Lung (tissue), 12 donors: ENCODE data around the gene BIN2. TPM values are rescaled to one million over a fixed set of nuclear protein-coding genes. Genes with fewer than 3 reads are reported as not detected.
A peak's percentile ranks its signal among the peaks of the same experiment; 100 is the strongest.
"Not testable (repeated sequence)": the region's sequence is repeated elsewhere in the genome, so short reads cannot be mapped to it uniquely, and the experiment has no call there.

Experiments used
- ATAC-seq: fragments of 200-7000 bp; cut with Tn5 transposase; one replicate; pipeline ENCODE4 v1.9.1; 2020; ENCODE audit warnings: moderate number of reproducible peaks; ENCODE audit not compliant: insufficient read depth, low FRiP score
- DNase-seq, 3 donors: peaks; one replicate each; pipeline ENCODE4 v3.0.0-alpha.2; 2013 to 2017
- H3K27ac ChIP-seq, 2 donors: one replicate each; pipeline ENCODE4 v1.5.1; 2013; ENCODE audit warnings: mild to moderate bottlenecking in 2 of 2, moderate library complexity in 2 of 2, control low read depth in 1 of 2, inconsistent platforms in 1 of 2, low read depth in 1 of 2, low read length in 1 of 2
- H3K27me3 ChIP-seq, 3 donors: one replicate each; pipeline ENCODE4 v1.5.1; 2013; ENCODE audit warnings: low read length in 2 of 3; ENCODE audit not compliant: control insufficient read depth in 3 of 3, insufficient read depth in 3 of 3
- H3K36me3 ChIP-seq, 4 donors: one replicate each; pipeline ENCODE4 v1.5.1; 2013; ENCODE audit warnings: low read length in 4 of 4, mild to moderate bottlenecking in 1 of 4, moderate library complexity in 1 of 4; ENCODE audit not compliant: control insufficient read depth in 4 of 4, insufficient read depth in 4 of 4
- H3K4me1 ChIP-seq, 5 donors: one replicate each; pipeline ENCODE4 v1.5.1; 2013; ENCODE audit warnings: low read length in 5 of 5, mild to moderate bottlenecking in 2 of 5, moderate library complexity in 1 of 5; ENCODE audit not compliant: control insufficient read depth in 5 of 5, insufficient read depth in 5 of 5
- H3K4me3 ChIP-seq: one replicate; pipeline ENCODE4 v1.5.1; 2013; ENCODE audit warnings: mild to moderate bottlenecking, control low read depth, moderate library complexity
- H3K9ac ChIP-seq, 2 donors: one replicate each; pipeline ENCODE4 v1.5.1; 2013; ENCODE audit warnings: low read length in 2 of 2, control low read depth in 1 of 2; ENCODE audit not compliant: insufficient read depth in 1 of 2
- H3K9me3 ChIP-seq, 4 donors: one replicate each; pipeline ENCODE4 v1.5.1; 2013; ENCODE audit warnings: low read length in 3 of 4, mild to moderate bottlenecking in 1 of 4, moderate library complexity in 1 of 4; ENCODE audit not compliant: control insufficient read depth in 4 of 4, insufficient read depth in 3 of 4
- WGBS, 2 donors: extraction: QIAGEN DNeasy Blood & Tissue Kit; methylation state at CpG; one replicate each; pipeline ENCODE4 v1.1.7; 2013; 5-methylcytosine and 5-hydroxymethylcytosine counted together
- polyA plus RNA-seq, 2 donors: library from polyadenylated mRNA; stranded (reverse); fragments of 200-250 nt; gene quantifications; one replicate each; pipeline ENCODE4 v1.2.1, GENCODE V29; 2013
- total RNA-seq, 2 donors: library from RNA; depleted of rRNA in 1 of 2; stranded (reverse); fragments of >200 nt in 1 of 2; gene quantifications; one replicate each; pipeline ENCODE4 v1.2.1, GENCODE V29; 2014 to 2021
- TF ChIP-seq, protein P1 (sequence below): IDR thresholded peaks from 2 replicates; pipeline ENCODE4 v1.5.1; 2012; ENCODE audit warnings: mild to moderate bottlenecking; ENCODE audit errors: control extremely low read depth, extremely low read depth
- donor health status: control.
- donor health status: control.
- donor health status: Bipolar disorder and iron deficiency.
- donor health status: healthy.
- donor health status: DM: yes; HTN: yes; CAD: no.

The BIN2 gene
- total and polyA plus RNA-seq, 4 donors: 12.0 to 54.5 (median 18.1) TPM

DNA sequence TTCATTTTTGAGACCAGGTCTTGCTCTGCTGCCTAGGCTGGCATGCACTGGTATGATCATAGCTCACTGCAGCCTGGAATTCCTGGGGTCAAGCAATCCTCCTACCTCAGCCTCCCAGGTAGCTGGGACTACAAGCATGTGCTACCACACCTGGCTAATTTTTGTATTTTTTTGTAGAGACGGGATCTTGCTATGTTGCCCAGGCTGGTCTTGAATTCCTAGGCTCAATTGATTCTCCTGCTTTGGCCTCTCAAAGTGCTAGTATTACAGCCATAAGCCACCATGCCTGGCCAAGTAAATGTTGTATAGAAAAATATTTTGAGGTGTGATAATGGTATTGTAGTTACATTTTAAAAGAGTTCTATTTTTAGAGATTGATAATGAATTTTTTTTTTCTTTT lies 12.6 kb downstream of the BIN2 start:
- Histone ChIP-seq H3K9ac (no peak overlapping the region), H3K9me3 (no peaks in the 10 kb centered on the region), H3K27me3 (no peaks in the 10 kb centered on the region), H3K4me3 (no peak overlapping the region), H3K36me3 (no peaks in the 10 kb centered on the region), H3K4me1 (no peaks in the 10 kb centered on the region), H3K27ac (no peak overlapping the region)
- DNase-seq (no peak), ATAC-seq (no peak)
- TF ChIP-seq, protein P1, sequence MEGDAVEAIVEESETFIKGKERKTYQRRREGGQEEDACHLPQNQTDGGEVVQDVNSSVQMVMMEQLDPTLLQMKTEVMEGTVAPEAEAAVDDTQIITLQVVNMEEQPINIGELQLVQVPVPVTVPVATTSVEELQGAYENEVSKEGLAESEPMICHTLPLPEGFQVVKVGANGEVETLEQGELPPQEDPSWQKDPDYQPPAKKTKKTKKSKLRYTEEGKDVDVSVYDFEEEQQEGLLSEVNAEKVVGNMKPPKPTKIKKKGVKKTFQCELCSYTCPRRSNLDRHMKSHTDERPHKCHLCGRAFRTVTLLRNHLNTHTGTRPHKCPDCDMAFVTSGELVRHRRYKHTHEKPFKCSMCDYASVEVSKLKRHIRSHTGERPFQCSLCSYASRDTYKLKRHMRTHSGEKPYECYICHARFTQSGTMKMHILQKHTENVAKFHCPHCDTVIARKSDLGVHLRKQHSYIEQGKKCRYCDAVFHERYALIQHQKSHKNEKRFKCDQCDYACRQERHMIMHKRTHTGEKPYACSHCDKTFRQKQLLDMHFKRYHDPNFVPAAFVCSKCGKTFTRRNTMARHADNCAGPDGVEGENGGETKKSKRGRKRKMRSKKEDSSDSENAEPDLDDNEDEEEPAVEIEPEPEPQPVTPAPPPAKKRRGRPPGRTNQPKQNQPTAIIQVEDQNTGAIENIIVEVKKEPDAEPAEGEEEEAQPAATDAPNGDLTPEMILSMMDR: no peak
- 88 to 96% methylated on average over 1 of the region's 1 CpG for WGBS, 2 donors

DNA sequence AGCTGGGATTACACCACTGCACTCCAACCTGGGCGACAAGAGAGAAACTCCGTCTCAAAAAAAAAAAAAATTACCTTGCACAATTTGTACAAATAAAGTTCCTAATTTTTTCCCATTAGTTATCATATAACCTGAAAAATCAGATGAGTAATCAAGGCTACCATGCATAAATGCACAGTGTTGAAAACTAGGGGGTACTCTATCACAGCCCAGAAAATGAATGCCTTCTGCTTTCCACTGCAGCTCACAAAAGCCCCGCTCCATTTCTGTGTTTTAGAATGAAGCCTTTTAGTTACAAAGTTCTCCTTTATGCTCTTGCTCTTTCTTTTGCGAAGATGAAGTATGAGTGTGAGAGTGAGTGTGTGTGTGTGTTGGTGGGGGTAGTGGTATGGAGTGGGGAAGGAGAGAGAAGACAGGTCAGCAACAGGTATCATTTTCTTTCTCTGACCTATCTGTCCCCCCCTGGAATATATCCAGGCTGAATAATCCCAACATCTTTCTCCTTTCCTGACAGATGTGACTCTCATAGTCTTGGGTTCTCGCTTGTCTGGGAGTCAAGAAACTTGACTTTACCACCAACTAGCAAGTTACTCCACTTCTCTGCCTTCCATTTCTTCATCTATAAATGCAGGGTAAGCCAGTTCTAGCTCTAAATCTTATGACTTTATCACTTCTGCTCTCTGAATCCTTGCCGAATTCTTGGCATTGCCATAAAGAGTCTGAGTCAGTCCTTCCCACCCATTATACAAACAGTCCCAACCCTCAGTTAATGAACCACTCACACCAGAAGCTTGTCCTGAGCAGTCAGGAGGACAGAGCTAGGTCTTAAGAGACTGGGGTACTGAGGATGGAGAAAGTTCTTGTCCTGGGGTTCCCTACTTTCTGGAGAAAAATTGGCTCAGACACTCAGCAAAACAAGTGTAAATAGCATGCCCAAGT lies 16.1 kb downstream of the BIN2 start:
- Histone ChIP-seq H3K27me3 (no peaks in the 10 kb centered on the region), H3K9me3 (no peaks in the 10 kb centered on the region), H3K36me3 (no peaks in the 10 kb centered on the region), H3K27ac (no peak overlapping the region), H3K4me1 (no peaks in the 10 kb centered on the region), H3K9ac (no peak overlapping the region), H3K4me3 (no peak overlapping the region)
- TF ChIP-seq, protein P1: no peak
- peak in 1 of 3 donors; percentile 12 for DNase-seq
- peak; percentile 87 for ATAC-seq
- WGBS, 2 donors: 60 to 66% methylated on average over 6 of the region's 6 CpGs

DNA sequence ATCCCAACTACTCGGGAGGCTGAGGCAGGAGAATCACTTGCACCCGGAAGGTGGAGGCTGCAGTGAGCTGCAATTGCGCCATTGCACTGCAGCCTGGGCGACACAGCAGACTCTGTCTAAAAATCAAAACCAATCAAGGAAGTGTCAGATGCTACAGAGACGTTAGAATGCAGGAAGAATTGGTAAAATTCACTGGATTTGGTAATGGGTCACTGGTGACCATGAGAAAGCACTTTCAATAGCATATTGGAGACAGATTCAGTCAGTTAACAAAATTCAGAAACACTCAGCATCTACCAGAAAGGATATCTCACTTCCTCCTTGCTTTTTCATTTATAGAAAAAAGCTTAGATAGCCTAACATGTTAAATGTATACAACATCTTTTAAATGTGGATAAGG lies 17.5 kb downstream of the BIN2 start:
- Histone ChIP-seq H3K36me3 (no peaks in the 10 kb centered on the region), H3K9ac (no peak overlapping the region), H3K4me1 (no peaks in the 10 kb centered on the region), H3K9me3 (no peaks in the 10 kb centered on the region), H3K27ac (no peak overlapping the region), H3K4me3 (no peak overlapping the region), H3K27me3 (no peaks in the 10 kb centered on the region)
- no peak for DNase-seq
- 54 to 84% methylated on average over 5 of the region's 5 CpGs for WGBS, 2 donors
- no peak for ATAC-seq
- TF ChIP-seq, protein P1: no peak

DNA sequence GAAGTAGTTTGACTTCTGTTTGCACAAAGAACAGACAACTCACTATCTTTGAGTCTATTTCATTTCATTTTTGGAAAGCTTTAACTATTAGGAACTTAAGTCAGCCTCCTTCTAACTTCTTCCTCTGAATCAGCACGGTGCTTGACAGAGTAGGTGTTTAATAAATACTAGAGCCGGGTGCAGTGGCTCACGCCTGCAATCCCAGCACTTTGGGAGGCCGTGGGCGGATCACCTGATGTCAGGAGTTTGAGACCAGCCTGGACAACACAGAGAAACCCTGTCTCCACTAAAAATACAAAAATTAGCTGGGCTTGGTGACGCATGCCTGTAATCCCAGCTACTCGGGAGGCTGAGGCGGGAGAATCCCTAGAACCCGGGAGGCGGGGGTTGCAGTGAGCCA lies 23.2 kb downstream of the BIN2 start:
- DNase-seq, H3K9me3 ChIP-seq, H3K36me3 ChIP-seq, H3K9ac ChIP-seq, H3K4me3 ChIP-seq, H3K4me1 ChIP-seq, ATAC-seq, H3K27ac ChIP-seq, H3K27me3 ChIP-seq: not testable (repeated sequence)
- WGBS, 2 donors: 90 to 93% methylated on average over 10 of the region's 10 CpGs
